A549 (cell line): ENCODE measurements around the gene RPLP2. TPM values are rescaled to one million over a fixed set of nuclear protein-coding genes. Genes with fewer than 3 reads are reported as not detected.

Source experiments
- ATAC-seq, 2 experiments: fragments of 200-7000 bp in 1 of 2; fragments of >200 bp in 1 of 2; cut with Nextera tagmentation in 1 of 2; cut with Tn5 transposase in 1 of 2; 3 replicates each; pipeline versions ENCODE4 v1.8.0 to v1.9.1; 2018 to 2020; ENCODE audit warnings: mild to moderate bottlenecking in 1 of 2, moderate library complexity in 1 of 2
- CTCF ChIA-PET: fragments of 300-600 bp; sonication (Branson Sonifier 250); formaldehyde crosslinking; extraction: SDS; loops from one replicate; lab custom pipeline; 2021; ENCODE audit warnings: antibody characterized with exemption, inconsistent platforms; lab: Yijun Ruan, JAX
- POLR2A ChIA-PET: fragments of 350-600 bp; formaldehyde crosslinking; extraction: SDS; loops from one replicate; lab custom pipeline; 2021; ENCODE audit warnings: antibody characterized with exemption, inconsistent platforms; lab: Yijun Ruan, JAX
- DNase-seq, 2 experiments: peaks; one replicate each; pipeline versions ENCODE4 v3.0.0 to v3.0.0-alpha.2; 2011 to 2016; ENCODE audit warnings: low read depth in 1 of 2, low spot score in 1 of 2
- FAIRE-seq: peaks from 2 replicates; lab custom pipeline; 2011; peaks lifted over from hg19 to GRCh38; lab: Jason Lieb, UNC
- H3K27ac ChIP-seq, 2 experiments: fragments of >200 bp; sonication (Bioruptor Twin); formaldehyde crosslinking; 3 replicates each; pipeline ENCODE4 v1.5.1; 2016 to 2017
- H3K4me1 ChIP-seq: fragments of >200 bp; sonication (Bioruptor Twin); formaldehyde crosslinking; 3 replicates; pipeline ENCODE4 v1.6.1; 2016
- H3K4me2 ChIP-seq: fragments of >200 bp; sonication (Bioruptor Twin); formaldehyde crosslinking; 3 replicates; pipeline ENCODE4 v1.6.1; 2016
- H3K4me3 ChIP-seq: fragments of >200 bp; sonication (Bioruptor Twin); formaldehyde crosslinking; 3 replicates; pipeline ENCODE4 v1.5.1; 2016
- H3K9me3 ChIP-seq: fragments of >200 bp; sonication (Bioruptor Twin); formaldehyde crosslinking; 3 replicates; pipeline ENCODE4 v1.6.1; 2016
- BCL3 ChIP-seq: fragments of >200 bp; sonication (Bioruptor Twin); formaldehyde crosslinking; IDR thresholded peaks from 3 replicates; pipeline ENCODE4 v1.6.1; 2016
- CEBPB ChIP-seq, 2 experiments: fragments of >200 bp in 1 of 2; sonication (Bioruptor Twin) in 1 of 2; formaldehyde crosslinking in 1 of 2; IDR thresholded peaks; 2 replicates each; pipeline ENCODE4 v1.6.1; 2012 to 2016
- CTCF ChIP-seq: fragments of >200 bp; sonication (Bioruptor Twin); formaldehyde crosslinking; IDR thresholded peaks from 3 replicates; pipeline ENCODE4 v1.5.1; 2016
- E2F6 ChIP-seq: IDR thresholded peaks from 2 replicates; pipeline ENCODE4 v1.6.1; 2012; ENCODE audit warnings: low read depth, borderline replicate concordance
- ELK1 ChIP-seq: fragments of 150-350 bp; IDR thresholded peaks from 2 replicates; pipeline ENCODE4 v1.6.1; 2014; ENCODE audit warnings: low read depth, mild to moderate bottlenecking, low read length
- EP300 ChIP-seq, 2 experiments: fragments of >200 bp; sonication (Bioruptor Twin); formaldehyde crosslinking; IDR thresholded peaks; 2 replicates in 1 of 2; 3 replicates in 1 of 2; pipeline ENCODE4 v1.6.1; 2016 to 2017
- ESRRA ChIP-seq: fragments of 150-350 bp; IDR thresholded peaks from 2 replicates; pipeline ENCODE4 v1.6.1; 2014; ENCODE audit warnings: mild to moderate bottlenecking, low read length, borderline replicate concordance
- FOSL2 ChIP-seq, 2 experiments: fragments of 450-650 bp in 1 of 2; fragments of >200 bp in 1 of 2; sonication (Bioruptor Twin) in 1 of 2; formaldehyde crosslinking; IDR thresholded peaks; 2 replicates each; pipeline versions ENCODE4 v1.5.0 to v1.6.1; 2016 to 2020; ENCODE audit warnings: mild to moderate bottlenecking in 1 of 2, moderate library complexity in 1 of 2
- FOXS1 ChIP-seq: fragments of 250-450 bp; sonication (Bioruptor Pico); IDR thresholded peaks from 2 replicates; pipeline ENCODE4 v1.5.0; 2020; ENCODE audit warnings: mild to moderate bottlenecking, moderate library complexity
- HES2 ChIP-seq: fragments of >200 bp; sonication (Bioruptor Twin); formaldehyde crosslinking; IDR thresholded peaks from 2 replicates; pipeline ENCODE4 v1.6.1; 2016
- HOXB13 ChIP-seq: fragments of 250-450 bp; sonication (Bioruptor Pico); IDR thresholded peaks from 2 replicates; pipeline ENCODE4 v1.5.0; 2020; ENCODE audit warnings: low read depth, mild to moderate bottlenecking, moderate library complexity
- HOXB5 ChIP-seq: fragments of 250-450 bp; sonication (Bioruptor Pico); IDR thresholded peaks from 2 replicates; pipeline ENCODE4 v1.5.0; 2020; ENCODE audit warnings: mild to moderate bottlenecking, moderate library complexity
- JUNB ChIP-seq: fragments of >200 bp; sonication (Bioruptor Twin); formaldehyde crosslinking; IDR thresholded peaks from 2 replicates; pipeline ENCODE4 v1.6.1; 2016
- MAX ChIP-seq: IDR thresholded peaks from 2 replicates; pipeline ENCODE4 v1.6.1; 2012
- NFE2L2 ChIP-seq: fragments of 150-350 bp; conservative IDR thresholded peaks from 2 replicates; pipeline ENCODE4 v1.6.1; 2014; ENCODE audit warnings: low read length
- NPAS2 ChIP-seq: fragments of 250-450 bp; sonication (Bioruptor Pico); IDR thresholded peaks from 2 replicates; pipeline ENCODE4 v1.8.0; 2022; ENCODE audit warnings: mild to moderate bottlenecking, moderate library complexity, borderline replicate concordance
- NR3C1 ChIP-seq: fragments of >200 bp; sonication (Bioruptor Twin); formaldehyde crosslinking; IDR thresholded peaks from 3 replicates; pipeline ENCODE4 v1.6.1; 2017
- PHF8 ChIP-seq: fragments of 200-600 bp; sonication (generic); IDR thresholded peaks from 2 replicates; pipeline ENCODE4 v1.6.1; 2016; ENCODE audit warnings: low read depth, mild to moderate bottlenecking, antibody characterized with exemption, moderate library complexity, borderline replicate concordance
- POLR2AphosphoS2 ChIP-seq: conservative IDR thresholded peaks from 2 replicates; pipeline ENCODE4 v1.6.1; 2012; ENCODE audit warnings: low read length, improper control_type of control experiment, inconsistent platforms
- RARB ChIP-seq: fragments of 250-450 bp; sonication (Bioruptor Pico); IDR thresholded peaks from 2 replicates; pipeline ENCODE4 v1.8.0; 2021; ENCODE audit warnings: mild to moderate bottlenecking, moderate library complexity
- SMC3 ChIP-seq: fragments of >200 bp; sonication (Bioruptor Twin); formaldehyde crosslinking; IDR thresholded peaks from 3 replicates; pipeline ENCODE4 v1.6.1; 2018; ENCODE audit warnings: inconsistent platforms
- SREBF2 ChIP-seq: fragments of 450-650 bp; IDR thresholded peaks from 2 replicates; pipeline ENCODE4 v1.6.1; 2014; ENCODE audit warnings: mild to moderate bottlenecking, moderate library complexity
- TFCP2L1 ChIP-seq: fragments of 250-450 bp; sonication (Bioruptor Pico); IDR thresholded peaks from 2 replicates; pipeline ENCODE4 v1.5.0; 2021; ENCODE audit warnings: mild to moderate bottlenecking
- TP53 ChIP-seq: fragments of 250-450 bp; sonication (Bioruptor Pico); IDR thresholded peaks from 2 replicates; pipeline ENCODE4 v1.5.0; 2021; ENCODE audit warnings: mild to moderate bottlenecking, moderate library complexity
- WGBS: methylation state at CpG from one replicate; pipeline ENCODE4 v1.1.6; 2017; ENCODE audit errors: missing lambda C conversion rate; 5-methylcytosine and 5-hydroxymethylcytosine counted together
- polyA plus RNA-seq, 4 experiments: library from polyadenylated mRNA; depleted of rRNA in 3 of 4; stranded (reverse); fragments of >200 nt; fragmentation: RNase III in 1 of 4; extraction: RNeasy Plus Mini Kit Qiagen cat#74134 plus additional on column Dnase treatment in 1 of 4; gene quantifications; 2 replicates in 3 of 4; 3 replicates in 1 of 4; pipeline ENCODE4 v1.2.3, GENCODE V29; 2011 to 2017

The RPLP2 gene
- polyA plus RNA-seq, 2 of the 4 experiments (the other 2 are of a cell fraction): 1,493 to 2,508 TPM

GRCh38 chr11:815675-816432 lies 6.1 kb downstream of the RPLP2 start:
- H3K4me3 ChIP-seq: no peak overlapping the region
- no peak overlapping the region for H3K4me2 ChIP-seq
- WGBS: 85% methylated on average over 11 of the region's 11 CpGs
- ATAC-seq (no peak), DNase-seq (no peak), FAIRE-seq (no peak)
- POLR2A ChIA-PET: no interaction called here
- H3K27ac ChIP-seq: no peak overlapping the region
- peaks cover 45% of the 10 kb centered on the region for H3K4me1 ChIP-seq
- H3K9me3 ChIP-seq: no peaks in the 10 kb centered on the region
- CTCF ChIA-PET: interaction anchor here (1.0 to 1.9 kb wide), 3 partner anchors 13 to 235 kb away, joined by 3 to 6 read pairs (median 5); partner anchors contain the start of gene CRACR2B
- no peak for TF ChIP-seq HOXB5 (CRISPR knock-in tag)
- TF ChIP-seq PHF8: no peak
- no peak for TF ChIP-seq TFCP2L1 (CRISPR knock-in tag)
- TF ChIP-seq, all 56 proteins: peak for 0

GRCh38 chr11:816433-816779 lies 6.6 kb downstream of the RPLP2 start:
- ChIA-PET POLR2A (no interaction called here), CTCF (interaction anchor here (1.0 to 1.9 kb wide), 3 partner anchors 12 to 234 kb away, joined by 3 to 6 read pairs (median 5); partner anchors contain the start of gene CRACR2B)
- no peak for FAIRE-seq
- H3K9me3 ChIP-seq: no peaks in the 10 kb centered on the region
- H3K4me2 ChIP-seq: no peak overlapping the region
- no peak overlapping the region for H3K27ac ChIP-seq
- DNase-seq: peak in 1 of 2 experiments; percentile 53
- 81% methylated on average over 11 of the region's 11 CpGs for WGBS
- TF ChIP-seq ELK1: no peak
- no peak for TF ChIP-seq FOSL2 (IDR thresholded peaks at IDR 0.05)
- TF ChIP-seq FOSL2 (CRISPR knock-in tag; IDR thresholded peaks at IDR 0.05): no peak
- TF ChIP-seq NR3C1: no peak
- no peak for TF ChIP-seq HES2
- 0 out of 2 replicates have a peak, but pooled peaks have one; percentile 40 for TF ChIP-seq MAX
- 0 out of 2 replicates have a peak, but pooled peaks have one; percentile 38 for TF ChIP-seq E2F6
- no peak for TF ChIP-seq SMC3
- TF ChIP-seq NPAS2 (CRISPR knock-in tag): no peak
- TF ChIP-seq RARB (CRISPR knock-in tag): no peak
- ATAC-seq: 0 out of 6 replicates have a peak, but pooled peaks of 1 of the 2 experiments have one; percentile 0
- H3K4me1 ChIP-seq: peaks cover 46% of the 10 kb centered on the region
- no peak overlapping the region for H3K4me3 ChIP-seq

- Histone ChIP-seq H3K4me2 (peak within 1 kb of the TSS; percentile 97), H3K4me3 (peak within 1 kb of the TSS; percentile 99), H3K4me1 (peaks cover 35% of the 10 kb centered on the region), H3K27ac (peak within 1 kb of the TSS; percentile 87 to 90), H3K9me3 (no peaks in the 10 kb centered on the region)
- ATAC-seq (peak; percentile 9 to 10), FAIRE-seq (no peak), DNase-seq (peak in 1 of 2 experiments; percentile 60)
- ChIA-PET POLR2A (interaction anchor here (0.6 to 3.1 kb wide), 16 partner anchors 8 to 106 kb away, joined by 3 to 52 read pairs (median 6); partner anchors contain the start of genes CD151, CEND1, CRACR2B and RPLP2), CTCF (interaction anchor here (0.8 to 1.7 kb wide), 7 partner anchors 9 to 22 kb away, joined by 3 to 4 read pairs (median 3); partner anchors contain the start of gene CRACR2B)
- TF ChIP-seq CTCF (no peak), ESRRA (no peak), BCL3 (no peak), EP300 (IDR thresholded peaks at IDR 0.05) (no peak), JUNB (no peak), CEBPB (IDR thresholded peaks at IDR 0.05) (peak; percentile 43 to 62; a peak in 3 of 4 replicates), TP53 (CRISPR knock-in tag) (0 out of 2 replicates have a peak, but pooled peaks have one; percentile 42), SREBF2 (no peak), HOXB5 (CRISPR knock-in tag) (no peak), NFE2L2 (no peak), POLR2AphosphoS2 (no peak), HOXB13 (no peak), FOXS1 (CRISPR knock-in tag) (no peak)
- WGBS: 43% methylated on average over 12 of the region's 20 CpGs
These were observed 8.8 kb downstream of the RPLP2 start, which contains the start of gene PNPLA2 for GRCh38 chr11:818396-819128. PNPLA2 (plus strand) TSS chr11:818914; CDS start chr11:819719, 805 bp downstream.
